Fibroblast of skin of scalp (primary cell): Measurements from ENCODE around the gene DPPA5. TPM values are rescaled to one million over a fixed set of nuclear protein-coding genes. Genes with fewer than 3 reads are reported as not detected.
"Not testable (repeated sequence)": the region's sequence is repeated elsewhere in the genome, so short reads cannot be mapped to it uniquely, and the experiment has no call there.

ENCODE experiments used
- DNase-seq: peaks from one replicate; pipeline ENCODE4 v3.0.0-alpha.2; 2013
- polyA plus RNA-seq, 2 experiments: library from polyadenylated mRNA; unstranded; fragments of 120-200 nt; gene quantifications; one replicate each; pipeline ENCODE4 v1.2.1, GENCODE V29; 2013; ENCODE audit not compliant: insufficient read length in 2 of 2

DPPA5 gene, protein sequence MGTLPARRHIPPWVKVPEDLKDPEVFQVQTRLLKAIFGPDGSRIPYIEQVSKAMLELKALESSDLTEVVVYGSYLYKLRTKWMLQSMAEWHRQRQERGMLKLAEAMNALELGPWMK
- polyA plus RNA-seq (2013, experiment 1 of 2; ENCODE audit: insufficient read length), result not detected
- polyA plus RNA-seq (2013, experiment 2 of 2; ENCODE audit: insufficient read length), result not detected

DNA sequence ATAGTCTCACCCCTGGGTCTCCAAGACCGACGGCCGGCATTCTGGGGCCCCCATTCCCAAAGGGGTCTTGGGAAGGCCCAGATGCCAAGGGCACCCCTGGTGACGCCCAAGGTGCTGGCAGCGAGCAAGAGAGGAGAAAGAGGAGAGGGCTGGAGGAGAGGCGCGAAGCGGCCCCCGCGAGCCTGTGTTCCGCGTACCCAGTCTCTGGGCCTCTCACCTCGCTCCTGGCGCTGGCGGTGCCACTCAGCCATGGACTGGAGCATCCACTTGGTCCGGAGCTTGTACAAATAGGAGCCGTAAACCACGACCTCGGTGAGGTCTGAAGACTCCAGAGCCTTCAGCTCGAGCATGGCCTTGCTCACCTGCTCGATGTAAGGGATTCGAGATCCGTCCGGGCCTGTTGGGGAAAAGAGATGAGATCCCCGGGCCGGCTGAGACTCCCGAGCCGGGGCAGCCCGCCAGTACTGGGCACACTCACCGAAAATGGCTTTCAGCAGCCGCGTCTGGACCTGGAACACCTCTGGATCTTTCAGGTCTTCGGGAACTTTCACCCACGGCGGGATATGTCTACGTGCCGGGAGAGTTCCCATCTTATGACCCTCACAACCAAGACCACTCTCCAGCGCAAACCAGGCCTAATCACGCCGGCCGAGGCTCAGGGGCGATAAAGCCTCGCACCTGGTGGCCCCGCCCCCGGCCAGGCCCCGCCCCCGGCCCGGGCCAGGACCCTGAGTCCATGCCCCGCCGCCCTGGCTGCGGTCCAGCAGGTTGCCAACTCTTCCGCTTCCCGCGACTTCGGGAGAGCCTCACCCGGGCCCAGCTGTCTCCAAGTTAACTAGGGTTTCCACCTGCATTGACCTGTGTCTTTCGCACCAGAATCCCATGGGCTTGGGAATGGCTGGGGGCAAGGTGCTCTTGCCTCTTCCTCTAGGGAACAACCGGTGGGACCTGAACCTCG is at the start of gene DPPA5:
DPPA5 (minus strand) TSS at position 641 of the 958 bp plus-strand sequence; CDS start at position 590, 51 bp downstream.
- DNase-seq, result no peak

GRCh38 chr6:73400656-73401055 is 46.6 kb upstream of the DPPA5 start:
- DNase-seq, result no peak

DNA sequence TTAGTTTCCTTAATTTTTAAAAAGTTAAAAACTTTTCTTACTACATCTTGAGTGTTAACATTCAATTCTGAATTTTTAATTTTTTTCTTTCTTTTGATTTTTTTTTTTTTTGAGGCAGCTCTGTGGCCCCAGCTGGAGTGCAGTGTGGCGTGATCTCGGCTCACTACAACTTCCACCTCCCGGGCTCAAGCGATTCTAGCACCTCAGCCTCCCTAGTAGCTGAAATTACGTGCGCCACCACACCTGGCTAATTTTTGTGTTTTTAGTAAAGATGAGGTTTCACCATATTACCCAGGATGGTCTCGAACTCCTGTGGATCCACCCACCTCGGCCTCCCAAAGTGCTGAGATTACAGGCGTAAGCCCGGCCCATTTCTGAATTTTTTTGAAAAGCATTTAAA is 41.8 kb upstream of the DPPA5 start:
- no peak for DNase-seq

DNA sequence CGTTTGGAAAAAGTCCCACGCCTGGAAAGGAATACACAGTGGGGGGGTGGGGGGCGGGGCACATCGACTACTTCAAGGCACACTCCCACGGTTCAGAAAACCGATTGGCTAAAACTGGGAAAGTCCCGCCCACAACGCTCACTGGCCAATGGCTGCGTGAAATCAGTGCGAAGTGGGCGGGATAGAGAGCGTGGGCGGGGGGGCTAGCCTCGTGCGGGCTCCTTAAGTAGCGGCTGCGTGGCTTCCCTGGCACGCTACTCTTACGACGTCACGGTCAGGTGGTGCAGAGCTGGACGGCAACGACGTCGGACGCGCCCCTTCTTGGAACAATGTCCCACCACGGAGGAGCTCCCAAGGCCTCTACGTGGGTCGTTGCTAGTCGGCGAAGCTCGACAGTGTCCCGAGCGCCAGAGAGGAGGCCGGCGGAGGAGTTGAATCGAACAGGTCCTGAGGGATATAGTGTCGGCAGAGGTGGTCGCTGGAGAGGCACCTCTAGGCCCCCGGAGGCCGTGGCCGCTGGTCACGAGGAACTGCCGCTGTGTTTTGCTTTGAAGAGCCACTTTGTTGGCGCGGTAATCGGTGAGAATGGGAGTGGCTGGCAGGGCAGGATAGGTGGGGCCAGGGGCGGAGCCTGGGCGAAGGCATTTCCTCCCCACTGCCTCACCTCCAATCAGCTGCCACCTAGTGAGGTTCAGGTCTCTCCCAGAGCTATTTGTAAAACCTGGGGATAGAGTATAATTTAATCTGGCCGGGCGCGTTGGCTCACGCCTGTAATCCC is 40.7 kb upstream of the DPPA5 start, which contains the start of gene DDX43:
DDX43 (plus strand) TSS at position 252 of the 778 bp plus-strand sequence; CDS start at position 330, 78 bp downstream.
- peak; percentile 57 for DNase-seq

- DNase-seq, result no peak
These were observed 39.2 kb upstream of the DPPA5 start for GRCh38 chr6:73393278-73393677.

- DNase-seq, result not testable (repeated sequence)
These were observed 38.1 kb upstream of the DPPA5 start for GRCh38 chr6:73392188-73392587.

GRCh38 chr6:73391675-73392074 is 37.6 kb upstream of the DPPA5 start:
- DNase-seq, result no peak

- DNase-seq, result no peak
These were observed 35.8 kb upstream of the DPPA5 start for GRCh38 chr6:73389854-73390253.

DNA sequence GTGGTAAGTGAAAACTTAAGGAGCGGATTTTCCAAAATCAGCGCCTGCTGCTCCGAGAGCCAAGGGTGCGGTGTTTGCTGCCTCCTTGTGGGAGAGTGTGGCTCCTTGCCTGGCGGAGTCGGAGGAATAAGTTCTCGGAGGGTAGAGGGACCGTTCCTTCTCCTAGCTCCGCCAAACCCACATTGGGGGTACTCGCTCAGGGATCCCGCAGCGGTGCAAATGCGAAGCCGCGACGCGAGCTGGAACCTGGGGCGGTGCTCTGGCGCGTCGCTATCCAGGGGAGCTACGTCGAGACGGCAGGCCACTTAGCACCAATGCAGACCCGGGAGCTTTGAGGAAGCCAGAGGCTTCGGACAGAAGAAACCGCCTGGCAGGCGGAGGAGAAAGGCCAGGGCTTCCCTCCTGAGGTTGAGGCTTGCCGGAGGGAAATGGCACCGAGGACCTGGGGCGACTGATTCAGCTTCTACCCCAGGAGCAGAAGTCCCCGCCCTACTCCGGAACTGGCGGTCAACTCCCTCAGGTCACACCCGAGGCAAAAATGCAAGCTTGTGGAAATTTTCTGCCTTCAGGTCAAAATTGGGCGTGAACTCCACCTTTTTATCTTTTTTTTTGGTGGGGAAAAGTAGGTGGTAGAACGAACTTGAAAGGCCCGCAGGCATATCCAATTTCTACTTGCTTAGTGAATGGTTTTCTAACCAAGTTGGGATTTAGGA is 34.9 kb upstream of the DPPA5 start:
- DNase-seq, result peak; percentile 61

DNA sequence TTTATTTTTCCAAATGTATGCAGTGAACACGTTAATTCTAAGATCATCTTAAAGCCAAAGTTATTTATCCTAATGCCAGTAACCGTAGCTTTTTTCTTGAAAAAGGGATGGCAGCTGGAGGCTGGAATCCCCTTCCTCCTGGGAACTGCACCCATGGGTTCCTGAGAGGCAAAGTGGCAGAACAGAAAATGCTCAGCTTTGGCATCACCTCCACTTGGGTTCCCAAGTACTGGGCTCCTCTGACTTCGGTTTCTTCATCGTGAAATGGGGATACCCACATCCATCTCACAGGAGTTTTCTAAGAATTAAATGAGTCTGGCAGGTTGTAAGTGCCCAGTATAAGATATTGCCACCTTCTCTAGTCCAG is 34.3 kb upstream of the DPPA5 start:
- no peak for DNase-seq

DNA sequence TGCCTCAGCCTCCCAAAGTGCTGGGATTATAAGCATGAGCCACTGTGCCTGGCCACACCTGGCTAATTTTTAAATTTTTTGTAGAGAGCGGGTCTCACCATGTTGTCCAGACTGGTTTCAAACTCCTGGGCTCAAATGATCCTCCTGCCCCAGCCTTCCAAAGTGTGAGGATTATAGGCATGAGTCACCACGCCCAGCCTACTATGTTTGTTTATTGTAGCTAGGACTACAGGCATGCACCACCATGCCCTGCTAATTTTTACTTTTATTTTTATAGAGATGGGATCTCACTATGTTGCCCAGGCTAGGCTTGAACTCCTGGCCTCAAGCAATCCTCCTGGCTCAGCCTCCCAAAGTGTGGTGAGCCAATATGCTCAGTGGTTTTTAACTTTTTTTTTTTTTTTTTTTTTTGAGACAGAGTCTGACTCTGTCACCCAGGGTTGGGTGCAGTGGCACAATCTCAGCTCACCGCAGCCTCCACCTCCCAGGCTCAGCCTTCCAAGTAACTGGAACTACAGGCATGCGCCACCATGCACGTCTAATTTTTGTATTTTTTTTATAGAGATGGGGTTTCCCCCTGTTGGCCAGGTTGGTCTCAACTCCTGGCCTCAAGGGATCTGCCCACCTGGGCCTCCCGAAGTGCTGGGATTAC is 28.5 kb upstream of the DPPA5 start:
- peak; percentile 17 for DNase-seq

DNA sequence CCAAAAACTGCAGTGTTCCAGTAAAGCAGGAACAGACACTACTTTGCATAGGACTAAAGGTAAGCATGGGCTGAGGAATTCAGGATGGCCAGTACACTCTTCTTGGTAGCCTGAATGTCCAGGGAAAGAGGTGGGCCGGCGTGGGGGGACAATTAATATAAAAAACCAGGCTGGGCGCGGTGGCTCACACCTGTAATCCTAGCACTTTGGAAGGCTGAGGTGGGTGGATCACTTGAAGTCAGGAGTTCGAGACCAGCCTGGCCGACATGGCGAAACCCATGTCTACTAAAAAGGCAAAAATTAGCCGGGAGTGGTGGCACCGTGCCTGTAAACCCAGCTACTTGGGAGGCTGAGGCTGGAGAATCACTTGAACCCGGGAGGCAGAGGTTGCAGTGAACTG is 27.5 kb upstream of the DPPA5 start:
- not testable (repeated sequence) for DNase-seq

DNA sequence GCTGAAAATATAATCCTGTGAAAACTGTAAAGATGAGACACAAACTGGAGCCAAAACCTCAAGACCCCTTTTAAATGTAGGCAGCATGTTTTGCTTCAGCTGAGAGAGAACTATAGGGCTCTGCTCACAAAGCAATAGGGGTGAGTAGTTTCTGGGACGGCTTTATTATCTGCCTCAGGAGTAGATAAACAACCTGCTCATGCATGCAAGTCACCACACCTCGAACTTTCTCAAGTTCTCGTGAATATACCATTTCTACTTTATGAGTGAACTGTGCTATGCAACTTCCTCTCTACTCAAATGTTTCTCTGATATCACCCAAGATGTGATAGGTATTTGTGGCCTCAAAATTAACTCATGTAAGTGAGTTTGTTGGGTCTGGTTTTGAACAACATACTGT is 23.1 kb upstream of the DPPA5 start:
- DNase-seq, result no peak

DNA sequence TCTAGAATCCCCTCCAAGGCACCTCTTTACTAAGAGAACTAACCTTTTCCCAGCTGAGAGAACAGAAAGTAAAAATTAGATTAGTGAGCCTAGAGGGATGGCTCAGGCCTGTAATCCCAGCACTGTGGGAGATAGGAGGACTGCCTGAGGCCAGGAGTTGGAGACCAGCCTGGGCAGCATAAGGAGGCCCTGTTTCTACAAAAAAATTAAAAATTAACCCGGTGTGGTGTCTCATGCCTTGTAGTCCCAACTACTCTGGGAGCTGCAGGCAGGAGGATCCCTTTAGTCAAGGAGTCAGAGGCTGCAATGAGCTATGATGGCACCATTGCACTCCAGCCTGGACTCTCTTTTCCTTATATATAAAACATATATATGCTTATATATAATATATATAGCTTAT is 21.1 kb upstream of the DPPA5 start:
- no peak for DNase-seq

DNA sequence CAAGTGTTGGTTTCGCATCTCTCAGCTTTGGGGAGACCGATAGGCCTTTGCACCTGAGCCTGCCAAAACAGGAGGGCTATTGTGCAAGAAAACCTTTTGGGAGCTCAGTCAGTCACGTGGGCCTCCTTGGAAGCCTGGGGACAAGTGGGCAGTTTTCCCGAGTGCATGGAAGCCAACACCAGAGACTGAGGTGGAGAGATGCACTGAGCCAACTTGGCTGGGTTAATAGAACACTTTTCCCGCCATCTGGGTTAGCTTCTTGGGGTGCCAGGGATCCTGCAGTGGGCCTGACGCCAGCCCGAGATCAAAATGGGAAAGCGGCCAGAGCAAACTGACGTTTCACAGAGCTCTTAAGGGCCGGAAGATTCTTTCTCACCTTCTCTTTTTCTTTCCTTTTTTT is 18.4 kb upstream of the DPPA5 start:
- no peak for DNase-seq

DNA sequence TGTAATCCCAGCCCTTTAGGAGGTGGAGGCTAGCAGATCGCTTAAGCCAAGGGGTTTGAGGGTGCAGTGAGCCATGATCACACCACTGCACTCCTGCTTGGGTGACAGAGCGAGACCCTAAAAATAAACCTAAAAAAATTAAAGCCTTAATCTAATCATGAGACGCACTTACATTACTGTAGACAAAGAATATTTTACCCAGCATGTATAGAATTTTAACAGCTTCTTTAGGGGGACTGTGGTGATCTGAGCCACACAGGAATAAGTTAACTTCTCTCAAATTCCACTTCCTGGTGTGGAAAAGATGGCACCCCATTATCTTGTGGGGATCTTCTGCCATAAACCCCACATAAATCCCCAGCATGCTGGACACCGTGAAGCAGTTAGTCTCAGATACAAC is 17.9 kb upstream of the DPPA5 start:
- no peak for DNase-seq

- DNase-seq, result no peak
These were observed 15.5 kb upstream of the DPPA5 start, which contains the start of gene OOEP for GRCh38 chr6:73369563-73369962. OOEP (minus strand) TSS chr6:73369897; CDS start chr6:73369792, 105 bp downstream.

GRCh38 chr6:73369157-73369556 is 15.1 kb upstream of the DPPA5 start:
- DNase-seq, result no peak

DNA sequence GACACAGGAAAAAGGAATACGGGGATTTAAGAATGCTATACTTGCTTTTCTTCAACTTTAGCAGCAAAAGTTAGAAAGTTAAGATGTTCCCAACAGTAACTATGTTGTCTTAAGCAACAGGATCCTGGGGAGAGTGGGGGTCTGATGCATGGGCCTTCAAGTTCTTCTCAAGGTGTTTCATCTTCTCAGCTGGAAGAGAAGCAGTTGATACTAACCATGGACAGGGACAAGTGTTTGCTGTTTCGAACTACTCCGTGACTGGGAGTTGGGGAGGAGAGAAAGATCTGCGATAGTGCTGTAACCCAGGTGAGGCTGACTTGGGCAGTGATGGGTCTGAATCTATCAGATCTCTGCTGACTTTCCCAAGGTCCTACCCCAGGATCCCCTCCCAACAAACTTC is 14.6 kb upstream of the DPPA5 start:
- no peak for DNase-seq

DNA sequence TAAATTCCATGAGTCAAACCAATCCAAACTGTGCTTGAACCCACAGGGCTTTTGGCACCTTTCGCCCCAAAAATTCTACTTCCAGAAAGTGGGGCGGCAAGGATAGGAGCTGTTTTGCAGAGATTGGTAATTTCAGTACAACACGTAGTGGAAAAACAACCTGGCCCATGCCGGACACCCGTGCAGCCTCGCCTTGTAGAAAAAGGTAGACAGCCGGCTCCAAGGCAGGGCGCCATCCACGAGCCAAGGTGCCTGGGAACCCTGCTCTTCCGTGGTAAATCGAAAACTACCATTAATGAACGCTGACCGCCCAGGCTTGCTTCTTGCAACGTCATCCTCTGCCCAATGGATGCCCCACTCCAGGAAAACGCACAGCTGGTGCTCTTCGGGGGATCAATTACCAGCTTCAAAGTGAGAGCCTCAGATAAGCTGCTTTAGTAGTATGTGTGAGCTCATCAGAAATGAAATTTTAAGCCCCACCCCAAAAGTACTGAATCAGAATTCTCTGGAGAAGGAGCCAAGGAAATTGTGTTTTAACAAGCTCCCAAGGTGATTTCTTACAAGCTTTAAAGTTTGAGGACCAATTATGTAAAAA is 13.8 kb upstream of the DPPA5 start:
- DNase-seq, result no peak

GRCh38 chr6:73364549-73364948 is 10.5 kb upstream of the DPPA5 start:
- DNase-seq, result no peak
